WTC11 (cell line): ENCODE results near the gene CHI3L1.

Experiments used
- JUN ChIP-seq: sonication (generic); formaldehyde crosslinking; IDR thresholded peaks from 2 replicates; pipeline ENCODE4 v1.8.0; 2023; ENCODE audit warnings: mild to moderate bottlenecking, missing genetic modification reagents
- SP1 ChIP-seq: sonication (generic); formaldehyde crosslinking; conservative IDR thresholded peaks from 2 replicates; pipeline ENCODE4 v1.8.1; 2022; ENCODE audit warnings: missing genetic modification reagents
- TCF7 ChIP-seq: sonication (generic); formaldehyde crosslinking; IDR thresholded peaks from 2 replicates; pipeline ENCODE4 v1.8.0; 2022; ENCODE audit warnings: mild to moderate bottlenecking, low read depth, missing genetic modification reagents, moderate library complexity
- TEAD4 ChIP-seq: sonication (generic); formaldehyde crosslinking; IDR thresholded peaks from 2 replicates; pipeline ENCODE4 v1.8.0; 2022; ENCODE audit warnings: mild to moderate bottlenecking, missing genetic modification reagents
- ZNF121 ChIP-seq: sonication (generic); formaldehyde crosslinking; IDR thresholded peaks from 2 replicates; pipeline ENCODE4 v1.8.0; 2023; ENCODE audit warnings: missing genetic modification reagents
- TF ChIP-seq, protein P1 (sequence below): fragments of 200-600 bp; IDR thresholded peaks from 2 replicates; pipeline ENCODE4 v1.8.0; 2022; ENCODE audit warnings: antibody characterized with exemption

DNA sequence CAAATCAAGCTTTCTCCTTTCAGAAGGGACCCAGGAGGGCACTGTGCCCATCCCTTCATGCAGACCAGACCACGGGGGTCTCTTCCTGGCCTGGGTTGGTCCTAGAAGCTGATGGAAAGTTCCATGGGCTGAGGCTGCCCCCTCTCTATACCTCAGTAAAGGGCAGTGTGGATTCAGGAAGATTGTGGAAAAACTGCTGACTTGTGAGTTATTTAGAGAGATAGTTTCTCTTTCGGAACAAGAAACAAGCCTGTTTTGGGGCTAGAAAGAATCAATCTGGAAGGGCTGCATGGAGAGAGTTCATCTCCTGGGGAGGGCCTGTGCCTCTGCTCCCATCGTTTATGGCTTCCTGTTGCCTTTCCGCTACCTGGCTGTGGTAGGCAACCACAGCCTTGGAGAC is 42.2 kb upstream of the CHI3L1 start:
- TF ChIP-seq, protein P1, sequence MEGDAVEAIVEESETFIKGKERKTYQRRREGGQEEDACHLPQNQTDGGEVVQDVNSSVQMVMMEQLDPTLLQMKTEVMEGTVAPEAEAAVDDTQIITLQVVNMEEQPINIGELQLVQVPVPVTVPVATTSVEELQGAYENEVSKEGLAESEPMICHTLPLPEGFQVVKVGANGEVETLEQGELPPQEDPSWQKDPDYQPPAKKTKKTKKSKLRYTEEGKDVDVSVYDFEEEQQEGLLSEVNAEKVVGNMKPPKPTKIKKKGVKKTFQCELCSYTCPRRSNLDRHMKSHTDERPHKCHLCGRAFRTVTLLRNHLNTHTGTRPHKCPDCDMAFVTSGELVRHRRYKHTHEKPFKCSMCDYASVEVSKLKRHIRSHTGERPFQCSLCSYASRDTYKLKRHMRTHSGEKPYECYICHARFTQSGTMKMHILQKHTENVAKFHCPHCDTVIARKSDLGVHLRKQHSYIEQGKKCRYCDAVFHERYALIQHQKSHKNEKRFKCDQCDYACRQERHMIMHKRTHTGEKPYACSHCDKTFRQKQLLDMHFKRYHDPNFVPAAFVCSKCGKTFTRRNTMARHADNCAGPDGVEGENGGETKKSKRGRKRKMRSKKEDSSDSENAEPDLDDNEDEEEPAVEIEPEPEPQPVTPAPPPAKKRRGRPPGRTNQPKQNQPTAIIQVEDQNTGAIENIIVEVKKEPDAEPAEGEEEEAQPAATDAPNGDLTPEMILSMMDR = no peak
- TF ChIP-seq TEAD4 (no peak), SP1 (no peak), TCF7 (CRISPR knock-in tag) (no peak), ZNF121 (CRISPR knock-in tag) (no peak), JUN (CRISPR knock-in tag) (no peak)
